Measurements from ENCODE around the gene FGF21.

DNA sequence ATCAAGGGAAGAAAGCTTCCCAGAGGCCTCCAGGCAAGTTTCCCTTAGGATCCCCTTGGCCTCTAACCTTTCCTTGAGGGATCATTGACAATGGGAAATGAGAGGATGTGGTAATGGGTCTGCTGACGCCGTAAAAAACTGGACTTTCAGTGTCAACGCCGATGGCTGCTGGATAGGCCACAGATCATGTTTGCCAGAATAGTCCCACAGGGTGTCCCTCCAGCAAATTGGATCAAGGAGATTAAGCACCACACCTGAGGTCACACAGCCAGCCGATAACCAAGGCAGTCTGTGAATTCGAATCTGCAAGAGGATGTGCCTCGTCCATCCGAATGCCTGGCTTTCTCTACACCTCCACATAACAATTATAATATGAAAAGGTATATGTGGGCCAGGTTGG is 37.9 kb downstream of the FGF21 start:
- TF ChIP-seq POLR2A (IDR thresholded peaks at IDR 0.05; ENCODE audit: low read depth, low read length) (no peak), TAF1 (IDR thresholded peaks at IDR 0.05; ENCODE audit: borderline replicate concordance, low read depth, low read length) (no peak)

Data from GM12892 (cell line).